Measurements from ENCODE around the gene HSPA12A. TPM values are rescaled to one million over a fixed set of nuclear protein-coding genes. Genes with fewer than 3 reads are reported as not detected.

HSPA12A gene
- total and polyA plus RNA-seq, 2 of the 13 experiments (the other 11 are each of a cell fraction or from before 2014, with no cell fraction given), result 6.4 to 13.6 TPM

DNA sequence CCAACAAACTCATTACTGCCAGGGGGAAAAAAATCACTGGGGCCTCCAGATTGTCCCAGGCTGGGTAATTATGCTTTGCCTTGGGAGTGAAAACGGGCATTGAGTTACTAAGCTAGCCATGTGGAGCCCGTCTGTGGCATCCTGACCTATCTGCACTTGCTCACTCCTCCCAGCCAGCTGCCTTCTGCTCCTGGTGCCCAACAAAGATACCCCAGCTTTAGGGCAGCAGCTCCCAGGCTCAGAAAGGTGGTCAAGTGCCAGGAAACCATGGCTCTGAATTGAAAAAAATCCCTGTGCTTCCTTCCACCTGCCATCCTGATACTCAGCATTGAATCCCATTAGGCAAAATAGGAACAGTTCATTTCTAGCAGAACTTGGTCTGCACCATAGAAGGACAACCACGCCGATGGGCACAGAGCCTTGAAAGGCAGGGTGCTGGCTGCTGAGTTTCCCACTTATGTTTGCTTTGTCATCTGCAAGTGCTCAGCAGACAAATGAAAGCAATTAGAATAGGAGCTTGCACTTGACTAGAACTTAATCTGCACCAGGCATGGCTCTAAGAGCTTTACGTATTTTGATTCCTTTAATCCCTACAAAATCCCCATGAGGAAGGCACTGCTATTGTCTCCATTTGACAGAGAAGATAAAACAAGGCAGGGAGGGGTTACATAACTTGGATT lies 42.8 kb downstream of the HSPA12A start:
- no TSS peak for BruUV-seq (replicated peaks)
- no peak overlapping the region for H2AFZ ChIP-seq (ENCODE audit: low read length)
- no peaks in the 10 kb centered on the region for H3K9me3 ChIP-seq (ENCODE audit: low read length)
- FAIRE-seq (no peak), DNase-seq (ENCODE audit: low spot score) (no peak), ATAC-seq (no peak)
- H3K79me2 ChIP-seq (ENCODE audit: insufficient read depth, low read length), result no peaks in the 10 kb centered on the region
- no peak for TF ChIP-seq PAX8 (CRISPR knock-in tag; IDR thresholded peaks at IDR 0.05; ENCODE audit: borderline replicate concordance)
- TF ChIP-seq, protein P1, sequence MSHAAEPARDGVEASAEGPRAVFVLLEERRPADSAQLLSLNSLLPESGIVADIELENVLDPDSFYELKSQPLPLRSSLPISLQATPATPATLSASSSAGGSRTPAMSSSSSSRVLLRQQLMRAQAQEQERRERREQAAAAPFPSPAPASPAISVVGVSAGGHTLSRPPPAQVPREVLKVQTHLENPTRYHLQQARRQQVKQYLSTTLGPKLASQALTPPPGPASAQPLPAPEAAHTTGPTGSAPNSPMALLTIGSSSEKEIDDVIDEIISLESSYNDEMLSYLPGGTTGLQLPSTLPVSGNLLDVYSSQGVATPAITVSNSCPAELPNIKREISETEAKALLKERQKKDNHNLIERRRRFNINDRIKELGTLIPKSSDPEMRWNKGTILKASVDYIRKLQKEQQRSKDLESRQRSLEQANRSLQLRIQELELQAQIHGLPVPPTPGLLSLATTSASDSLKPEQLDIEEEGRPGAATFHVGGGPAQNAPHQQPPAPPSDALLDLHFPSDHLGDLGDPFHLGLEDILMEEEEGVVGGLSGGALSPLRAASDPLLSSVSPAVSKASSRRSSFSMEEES (CRISPR knock-in tag; IDR thresholded peaks at IDR 0.05), result no peak
- TF ChIP-seq SRY (CRISPR knock-in tag; IDR thresholded peaks at IDR 0.05), result no peak
- no peak overlapping the region for H3K4me2 ChIP-seq (ENCODE audit: low read depth, low read length)
- H3K36me3 ChIP-seq (replicated peaks in 1 of 2; ENCODE audit: control insufficient read depth in 1 of 2, insufficient read depth in 2 of 2, low read length in 2 of 2), result no peaks in the 10 kb centered on the region; a peak in 1 of 5 replicates
- no peaks in the 10 kb centered on the region for H4K20me1 ChIP-seq (ENCODE audit: insufficient read depth, low read length)
- WGBS (ENCODE audit: low lambda C conversion rate), result 79% methylated on average over 1 of the region's 5 CpGs
- POLR2A ChIA-PET, result no interaction called here
- intact Hi-C loops (cut with micrococcal nuclease; ENCODE audit: unreplicated experiment), result no loop called here
- no peak overlapping the region for H3K9ac ChIP-seq (ENCODE audit: insufficient read depth, low read depth, low read length)
- no peaks in the 10 kb centered on the region for H3K27me3 ChIP-seq (ENCODE audit: control insufficient read depth in 1 of 2, insufficient read depth in 2 of 2, low read length in 2 of 2)
- H3K27ac ChIP-seq (ENCODE audit: extremely low read length, insufficient read depth, low read length), result no peak overlapping the region
- CTCF ChIA-PET (ENCODE audit: low intra/inter-chr PET ratio, low total read pairs), result no interaction called here
- no peak overlapping the region for H3K4me3 ChIP-seq (replicated peaks in 1 of 3; ENCODE audit: insufficient read depth in 1 of 3, low read depth in 2 of 3, low read length in 3 of 3)
- peaks cover 7% of the 10 kb centered on the region for H3K4me1 ChIP-seq (ENCODE audit: insufficient read depth, low read length)
- in situ Hi-C loops (cut with HindIII; ENCODE audit: extremely low pct_ligation_motif_present, low pct_unique_long_range_greater_than_20kb), result no loop called here

DNA sequence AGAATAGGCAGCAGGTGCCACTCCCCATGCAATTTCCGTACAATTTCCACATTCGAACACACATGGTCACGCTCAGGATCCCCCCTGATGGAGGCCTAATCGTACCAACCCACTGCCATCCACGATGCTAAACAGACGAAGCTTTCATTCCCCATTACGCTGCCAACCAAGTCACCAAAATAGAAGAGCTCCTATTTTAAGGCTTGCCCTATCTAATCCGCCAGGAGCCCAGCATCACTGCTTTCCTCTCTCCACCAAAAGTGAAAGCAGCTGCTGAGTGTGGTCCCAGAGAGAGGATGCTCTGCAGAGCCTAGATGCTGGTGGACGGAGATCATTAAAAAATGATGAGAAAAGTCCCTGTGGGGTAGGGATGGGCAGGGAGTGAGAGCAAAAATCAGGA lies 43.3 kb downstream of the HSPA12A start:
- in situ Hi-C loops (cut with HindIII; ENCODE audit: extremely low pct_ligation_motif_present, low pct_unique_long_range_greater_than_20kb), result no loop called here

More for the DNA sequence above, 43.3 kb downstream of the HSPA12A start:
- Histone ChIP-seq H3K9me3 (ENCODE audit: low read length) (no peaks in the 10 kb centered on the region), H3K36me3 (replicated peaks in 1 of 2; ENCODE audit: control insufficient read depth in 1 of 2, insufficient read depth in 2 of 2, low read length in 2 of 2) (no peaks in the 10 kb centered on the region), H3K79me2 (ENCODE audit: insufficient read depth, low read length) (no peaks in the 10 kb centered on the region), H3K4me1 (ENCODE audit: insufficient read depth, low read length) (peaks cover 12% of the 10 kb centered on the region), H4K20me1 (ENCODE audit: insufficient read depth, low read length) (no peaks in the 10 kb centered on the region), H3K4me3 (replicated peaks in 1 of 3; ENCODE audit: insufficient read depth in 1 of 3, low read depth in 2 of 3, low read length in 3 of 3) (no peak overlapping the region), H3K27ac (ENCODE audit: extremely low read length, insufficient read depth, low read length) (no peak overlapping the region), H3K9ac (ENCODE audit: insufficient read depth, low read depth, low read length) (no peak overlapping the region), H3K27me3 (ENCODE audit: control insufficient read depth in 1 of 2, insufficient read depth in 2 of 2, low read length in 2 of 2) (no peaks in the 10 kb centered on the region), H3K4me2 (ENCODE audit: low read depth, low read length) (no peak overlapping the region), H2AFZ (ENCODE audit: low read length) (no peak overlapping the region)
- BruUV-seq (replicated peaks), result no TSS peak
- WGBS (ENCODE audit: low lambda C conversion rate), result 92% methylated on average over 8 of the region's 9 CpGs
- DNase-seq (ENCODE audit: low spot score), result no peak
- ChIA-PET CTCF (ENCODE audit: low intra/inter-chr PET ratio, low total read pairs) (no interaction called here), POLR2A (no interaction called here)
- intact Hi-C loops (cut with micrococcal nuclease; ENCODE audit: unreplicated experiment), result no loop called here
- ATAC-seq, result no peak
- no peak for FAIRE-seq
- no peak for TF ChIP-seq ZNF607 (CRISPR knock-in tag; IDR thresholded peaks at IDR 0.05; ENCODE audit: borderline replicate concordance)
- TF ChIP-seq ZNF776 (CRISPR knock-in tag; IDR thresholded peaks at IDR 0.05), result no peak
- TF ChIP-seq TGIF2 (CRISPR knock-in tag; IDR thresholded peaks at IDR 0.05), result no peak
